H1 (cell line): Measurements from ENCODE around the gene DAND5. TPM values are rescaled to one million over a fixed set of nuclear protein-coding genes. Genes with fewer than 3 reads are reported as not detected.

ENCODE experiments used
- CTCF ChIA-PET: fragments of 300-600 bp; sonication (Branson Sonifier 250); formaldehyde crosslinking; loops from one replicate; lab custom pipeline; 2021; ENCODE audit not compliant: partially characterized antibody; lab: Charles Lee
- POLR2A ChIA-PET: fragments of 300-600 bp; sonication (Branson Sonifier 250); formaldehyde crosslinking; loops from one replicate; lab custom pipeline; 2021; ENCODE audit warnings: inconsistent platforms; ENCODE audit not compliant: partially characterized antibody; lab: Charles Lee
- DNase-seq, 2 experiments: peaks; one replicate each; pipeline versions ENCODE4 v3.0.0 to v3.0.0-alpha.2; 2010 to 2022; ENCODE audit warnings: low spot score in 2 of 2, low read depth in 1 of 2, mixed read lengths in 1 of 2
- FAIRE-seq: peaks from 2 replicates; lab custom pipeline; 2011; peaks lifted over from hg19 to GRCh38; lab: Jason Lieb, UNC
- H2AFZ ChIP-seq: 2 replicates; pipeline ENCODE4 v1.8.1; 2012; ENCODE audit warnings: low read length, inconsistent platforms
- H2AK5ac ChIP-seq: 2 replicates; pipeline ENCODE4 v1.6.1; 2013; ENCODE audit warnings: low read depth, low read length
- H2BK120ac ChIP-seq: replicated peaks from 2 replicates; pipeline ENCODE3; 2013; ENCODE audit warnings: low read depth, low read length, inconsistent platforms
- H2BK12ac ChIP-seq: 2 replicates; pipeline ENCODE4 v1.6.1; 2013; ENCODE audit warnings: low read depth, low read length
- H2BK15ac ChIP-seq: 2 replicates; pipeline ENCODE4 v1.6.1; 2013; ENCODE audit warnings: low read length
- H2BK20ac ChIP-seq: 2 replicates; pipeline ENCODE4 v1.6.1; 2013; ENCODE audit warnings: low read length
- H2BK5ac ChIP-seq: 2 replicates; pipeline ENCODE4 v1.6.1; 2013; ENCODE audit warnings: low read depth, low read length
- H3K14ac ChIP-seq: 2 replicates; pipeline ENCODE4 v1.6.1; 2013; ENCODE audit warnings: inconsistent platforms; ENCODE audit not compliant: insufficient read length
- H3K18ac ChIP-seq: 2 replicates; pipeline ENCODE4 v1.6.1; 2013; ENCODE audit warnings: low read length; ENCODE audit errors: extremely low read depth
- H3K23ac ChIP-seq: 2 replicates; pipeline ENCODE4 v1.6.1; 2013; ENCODE audit warnings: inconsistent platforms; ENCODE audit not compliant: insufficient read length
- H3K23me2 ChIP-seq: 2 replicates; pipeline ENCODE4 v1.6.1; 2013; ENCODE audit warnings: low read depth, low read length
- H3K27ac ChIP-seq: 2 replicates; pipeline ENCODE4 v1.6.1; 2011; ENCODE audit warnings: low read depth, low read length, inconsistent platforms
- H3K27me3 ChIP-seq, 4 experiments: replicated peaks in 1 of 4; 1 replicate in 1 of 4; 2 replicates in 3 of 4; pipeline versions ENCODE4 v1.6.1 to v1.8.1; 2011 to 2013; ENCODE audit warnings: low read length in 3 of 4, mild to moderate bottlenecking in 3 of 4, inconsistent platforms in 2 of 4, mixed read lengths in 2 of 4, moderate library complexity in 1 of 4; ENCODE audit not compliant: control insufficient read depth in 3 of 4, insufficient read depth in 3 of 4; ENCODE audit errors: extremely low read depth in 1 of 4
- H3K36me3 ChIP-seq, 4 experiments: 2 replicates each; pipeline versions ENCODE4 v1.6.1 to v1.8.1; 2011 to 2013; ENCODE audit warnings: mild to moderate bottlenecking in 4 of 4, low read length in 3 of 4, moderate library complexity in 2 of 4, control low read depth in 1 of 4, inconsistent platforms in 1 of 4; ENCODE audit not compliant: insufficient read depth in 4 of 4, control insufficient read depth in 2 of 4
- H3K4ac ChIP-seq: replicated peaks from 2 replicates; pipeline ENCODE3; 2013; ENCODE audit warnings: low read length, low read depth, mixed read lengths, inconsistent platforms; ENCODE audit not compliant: insufficient read length
- H3K4me1 ChIP-seq, 4 experiments: replicated peaks in 1 of 4; 1 replicate in 1 of 4; 2 replicates in 3 of 4; pipeline versions ENCODE4 v1.6.1 to v1.8.1; 2011 to 2013; ENCODE audit warnings: low read length in 3 of 4, inconsistent platforms in 2 of 4, mixed read lengths in 1 of 4; ENCODE audit not compliant: insufficient read depth in 4 of 4, control insufficient read depth in 3 of 4
- H3K4me2 ChIP-seq, 2 experiments: 2 replicates each; pipeline versions ENCODE4 v1.6.1 to v1.8.1; 2011 to 2013; ENCODE audit warnings: low read depth in 2 of 2, low read length in 2 of 2, control low read depth in 1 of 2, inconsistent platforms in 1 of 2, mild to moderate bottlenecking in 1 of 2; ENCODE audit not compliant: insufficient read depth in 1 of 2
- H3K4me3 ChIP-seq, 4 experiments: fragments of 200-600, 300-600 bp in 1 of 4; sonication (generic), shearing (Covaris generic), sonication (Bioruptor Twin) in 1 of 4; 2 replicates each; pipeline versions ENCODE4 v1.5.1 to v1.8.1; 2011 to 2016; ENCODE audit warnings: low read length in 4 of 4, low read depth in 3 of 4, control low read depth in 2 of 4, inconsistent platforms in 2 of 4, mild to moderate bottlenecking in 2 of 4, mixed read lengths in 1 of 4, moderate library complexity in 1 of 4; ENCODE audit not compliant: insufficient read depth in 2 of 4; ENCODE audit errors: extremely low read depth in 1 of 4
- H3K56ac ChIP-seq: replicated peaks from 2 replicates; pipeline ENCODE3; 2013; ENCODE audit warnings: low read depth, mild to moderate bottlenecking, mixed read lengths, low read length, inconsistent platforms; ENCODE audit not compliant: insufficient read length
- H3K79me1 ChIP-seq: 2 replicates; pipeline ENCODE4 v1.6.1; 2013; ENCODE audit warnings: low read depth, low read length, control low read depth
- H3K79me2 ChIP-seq, 2 experiments: 2 replicates each; pipeline versions ENCODE4 v1.6.1 to v1.8.1; 2012 to 2013; ENCODE audit warnings: low read length in 2 of 2, mild to moderate bottlenecking in 2 of 2, inconsistent platforms in 1 of 2; ENCODE audit not compliant: insufficient read depth in 2 of 2, control insufficient read depth in 1 of 2
- H3K9ac ChIP-seq, 4 experiments: replicated peaks in 1 of 4; 1 replicate in 1 of 4; 2 replicates in 3 of 4; pipeline versions ENCODE4 v1.6.1 to v1.8.1; 2011 to 2013; ENCODE audit warnings: low read depth in 3 of 4, low read length in 3 of 4, control low read depth in 2 of 4, mild to moderate bottlenecking in 2 of 4, moderate library complexity in 2 of 4, inconsistent platforms in 1 of 4; ENCODE audit errors: extremely low read depth in 1 of 4
- H3K9me3 ChIP-seq, 2 experiments: 2 replicates each; pipeline versions ENCODE4 v1.6.1 to v1.8.1; 2012 to 2013; ENCODE audit warnings: mild to moderate bottlenecking in 2 of 2, moderate library complexity in 2 of 2, control low read depth in 1 of 2, inconsistent platforms in 1 of 2, low read depth in 1 of 2, low read length in 1 of 2, mixed read lengths in 1 of 2; ENCODE audit not compliant: insufficient read depth in 2 of 2
- H4K20me1 ChIP-seq, 2 experiments: replicated peaks in 1 of 2; 2 replicates each; pipeline versions ENCODE3 to v1.8.1; 2011 to 2013; ENCODE audit warnings: inconsistent platforms in 2 of 2, low read length in 2 of 2, mild to moderate bottlenecking in 1 of 2; ENCODE audit not compliant: insufficient read depth in 2 of 2, control insufficient read depth in 1 of 2
- H4K5ac ChIP-seq: 2 replicates; pipeline ENCODE4 v1.6.1; 2013; ENCODE audit warnings: low read length, low read depth, mixed read lengths, inconsistent platforms; ENCODE audit not compliant: insufficient read length
- H4K8ac ChIP-seq: 2 replicates; pipeline ENCODE4 v1.8.0; 2013; ENCODE audit warnings: mild to moderate bottlenecking, moderate library complexity, low read length, inconsistent platforms; ENCODE audit not compliant: insufficient read depth; ENCODE audit errors: extremely low read depth
- H4K91ac ChIP-seq: replicated peaks from 2 replicates; pipeline ENCODE3; 2013; ENCODE audit warnings: low read length, mixed read lengths, inconsistent platforms; ENCODE audit not compliant: insufficient read length
- BRCA1 ChIP-seq: IDR thresholded peaks from 2 replicates; pipeline ENCODE4 v1.6.1; 2012; ENCODE audit warnings: low read depth, low read length, improper control_type of control experiment
- CHD2 ChIP-seq: IDR thresholded peaks from 2 replicates; pipeline ENCODE4 v1.6.1; 2012; ENCODE audit warnings: low read length, improper control_type of control experiment
- HDAC2 ChIP-seq, 2 experiments: fragments of 300-600 bp in 1 of 2; sonication (generic) in 1 of 2; IDR thresholded peaks; 2 replicates each; pipeline ENCODE4 v1.6.1; 2011 to 2012; ENCODE audit warnings: low read depth in 2 of 2, low read length in 2 of 2, mild to moderate bottlenecking in 2 of 2, moderate library complexity in 2 of 2, borderline replicate concordance in 1 of 2, inconsistent platforms in 1 of 2
- KDM4A ChIP-seq: IDR thresholded peaks from one replicate; pipeline ENCODE4 v1.7.1; 2012; ENCODE audit warnings: low read depth, mild to moderate bottlenecking, moderate library complexity, low read length, inconsistent platforms; ENCODE audit not compliant: severe bottlenecking
- MAFK ChIP-seq: IDR thresholded peaks from 2 replicates; pipeline ENCODE4 v1.6.1; 2012; ENCODE audit warnings: low read depth, mild to moderate bottlenecking, improper control_type of control experiment, low read length
- POLR2A ChIP-seq, 2 experiments: IDR thresholded peaks; 1 replicate in 1 of 2; 2 replicates in 1 of 2; pipeline ENCODE4 v1.6.1; 2011; ENCODE audit warnings: low read depth in 2 of 2, low read length in 2 of 2, mild to moderate bottlenecking in 2 of 2; ENCODE audit errors: control extremely low read depth in 1 of 2
- RAD21 ChIP-seq, 2 experiments: IDR thresholded peaks in 1 of 2; conservative IDR thresholded peaks in 1 of 2; 2 replicates each; pipeline ENCODE4 v1.6.1; 2011; ENCODE audit warnings: low read depth in 2 of 2, low read length in 2 of 2, improper control_type of control experiment in 1 of 2, inconsistent platforms in 1 of 2, mild to moderate bottlenecking in 1 of 2, moderate library complexity in 1 of 2
- RXRA ChIP-seq: IDR thresholded peaks from 2 replicates; pipeline ENCODE4 v1.6.1; 2011; ENCODE audit warnings: low read depth, mild to moderate bottlenecking, low read length, moderate library complexity; ENCODE audit not compliant: insufficient read depth
- SP4 ChIP-seq: IDR thresholded peaks from 2 replicates; pipeline ENCODE4 v1.6.1; 2012; ENCODE audit warnings: low read length, inconsistent platforms
- WGBS, 2 experiments: shearing (Covaris generic) in 1 of 2; methylation state at CpG; one replicate each; pipeline versions ENCODE4 v1.1.6 to v1.1.7; 2013 to 2015; ENCODE audit warnings: low lambda C conversion rate in 2 of 2, mixed read lengths in 2 of 2, inconsistent platforms in 1 of 2, low coverage in 1 of 2, missing lambda C conversion rate in 1 of 2; ENCODE audit not compliant: insufficient replicate concordance in 2 of 2, insufficient coverage in 1 of 2, insufficient read length in 1 of 2; ENCODE audit errors: extremely low coverage in 1 of 2, missing lambda C conversion rate in 1 of 2; 5-methylcytosine and 5-hydroxymethylcytosine counted together
- polyA plus RNA-seq, 7 experiments: library from polyadenylated mRNA; depleted of rRNA in 3 of 7; stranded (reverse) in 5 of 7; unstranded in 2 of 7; fragments of >200 nt in 5 of 7; fragments of 200-250 nt in 2 of 7; gene quantifications; 1 replicate in 5 of 7; 2 replicates in 1 of 7; 4 replicates in 1 of 7; pipeline versions ENCODE4 v1.2.1 to v1.2.3, GENCODE V29; 2011 to 2013; ENCODE audit warnings: missing spikeins in 2 of 7, mixed read lengths in 2 of 7
- total RNA-seq: library from RNA; stranded (reverse); fragmentation: NEBNext Ultra II Directional; extraction: Animal tissue kit (Norgen Biotek cat#: 25700); gene quantifications from 2 replicates; pipeline ENCODE4 v1.2.1, GENCODE V29; 2021
- TF ChIP-seq, protein P1 (sequence below): IDR thresholded peaks from 2 replicates; pipeline ENCODE4 v1.6.1; 2011; ENCODE audit warnings: low read length, improper control_type of control experiment

DAND5 gene
- total and polyA plus RNA-seq, 2 of the 8 experiments (the other 6 are each of a cell fraction or from before 2014, with no cell fraction given), result 0.14 to 0.17 TPM

DNA sequence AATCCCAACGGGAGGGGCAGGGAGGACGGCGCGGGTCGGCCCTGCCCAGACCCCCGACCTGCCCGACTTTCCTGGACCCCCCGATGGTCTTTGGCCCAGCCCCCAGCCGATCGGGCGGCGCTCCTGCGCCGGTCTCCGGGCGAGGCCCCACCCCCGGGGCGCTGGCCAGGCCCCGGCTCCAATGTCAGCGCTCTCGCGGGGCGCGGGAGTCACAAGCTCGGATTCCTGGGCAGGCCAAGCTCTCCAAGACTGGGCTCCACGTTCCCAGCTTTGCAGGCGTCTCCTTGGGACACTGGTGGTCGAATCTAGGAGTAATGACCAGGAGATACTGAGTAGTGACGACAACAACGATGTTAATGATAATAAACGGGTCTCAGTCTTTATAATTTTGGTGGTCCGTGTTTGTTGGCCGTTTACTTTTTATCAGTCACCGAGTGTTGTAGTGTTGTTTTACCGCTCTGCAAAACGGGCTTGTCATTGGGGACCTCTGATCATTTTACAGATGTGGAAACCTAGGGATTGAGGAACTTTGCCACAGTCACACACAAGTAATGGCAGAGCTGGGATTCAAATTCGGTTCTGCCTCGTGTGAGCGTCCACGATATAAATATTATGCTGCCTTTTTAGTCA lies 23.2 kb upstream of the DAND5 start:
- Histone ChIP-seq H3K79me1 (peaks cover 2% of the 10 kb centered on the region; the same call in 1 of the 2 replicates), H3K14ac (no peak overlapping the region), H3K79me2 (peaks cover 0 to 19% of the 10 kb centered on the region in 2 experiments; a peak in 2 of 4 replicates), H3K9me3 (no peaks in the 10 kb centered on the region), H2BK20ac (no peak overlapping the region), H4K20me1 (peaks cover 5% of the 10 kb centered on the region in 2 experiments), H2BK15ac (no peak overlapping the region; the same call in 1 of the 2 replicates), H2AK5ac (no peak overlapping the region; the same call in 1 of the 2 replicates), H4K5ac (peak overlapping the region; percentile 69), H3K36me3 (peaks cover 25 to 66% (median 47%) of the 10 kb centered on the region in 4 experiments), H4K8ac (peak overlapping the region; percentile 100; the same call in 1 of the 2 replicates), H3K4me1 (peaks cover 0 to 3% (median under 1%) of the 10 kb centered on the region in 4 experiments; a peak in 1 of 7 replicates), H4K91ac (no peak overlapping the region), H3K18ac (no peak overlapping the region; the same call in 1 of the 2 replicates), H3K9ac (peak overlapping the region; percentile 80 to 94 (median 88)), H3K27ac (peak overlapping the region; percentile 96), H3K23me2 (no peaks in the 10 kb centered on the region), H2BK120ac (no peak overlapping the region), H3K4me3 (peak overlapping the region; percentile 77 to 93 (median 90)), H3K23ac (no peak overlapping the region), H3K27me3 (no peaks in the 10 kb centered on the region), H2AFZ (no peak overlapping the region), H2BK5ac (peak overlapping the region; percentile 98), H2BK12ac (no peak overlapping the region), H3K4ac (no peak overlapping the region), H3K4me2 (peak overlapping the region; percentile 79 to 80), H3K56ac (peak overlapping the region; percentile 33)
- ChIA-PET POLR2A (interaction anchor here (0.6 to 4.0 kb wide), 20 partner anchors 8 to 210 kb away, joined by 3 to 43 read pairs (median 5); partner anchors contain the start of genes CALR, DNASE2, FARSA and GADD45GIP1), CTCF (interaction anchor here (0.6 to 2.2 kb wide), 4 partner anchors 19 to 148 kb away, joined by 3 to 5 read pairs (median 4); no protein-coding TSS in a partner anchor)
- WGBS, 2 experiments, result 4% methylated on average over 32 of the region's 40 CpGs; no CpG with 5 or more reads in 1 of the 2 experiments
- FAIRE-seq, result no peak
- peak; percentile 68 to 89 for DNase-seq
- TF ChIP-seq HDAC2 (IDR thresholded peaks at IDR 0.05; ENCODE audit: borderline replicate concordance in 1 of 2, low read depth in 2 of 2, low read length in 2 of 2), result peak in 1 of 2 experiments; percentile 40; a peak in 1 of 4 replicates
- TF ChIP-seq RAD21 (IDR thresholded peaks at IDR 0.05 in 1 of 2, conservative IDR thresholded peaks at IDR 0.05 in 1 of 2; ENCODE audit: low read depth in 2 of 2, low read length in 2 of 2), result no peak
- peak; percentile 50 for TF ChIP-seq KDM4A
- peak; percentile 11 to 84 for TF ChIP-seq POLR2A (IDR thresholded peaks at IDR 0.05; ENCODE audit: control extremely low read depth in 1 of 2, low read depth in 2 of 2, low read length in 2 of 2)
- no peak for TF ChIP-seq MAFK
- peak; percentile 79 for TF ChIP-seq BRCA1
- TF ChIP-seq SP4, result peak; percentile 61; the same call in 1 of the 2 replicates
- TF ChIP-seq CHD2, result peak; percentile 93
- TF ChIP-seq, protein P1, sequence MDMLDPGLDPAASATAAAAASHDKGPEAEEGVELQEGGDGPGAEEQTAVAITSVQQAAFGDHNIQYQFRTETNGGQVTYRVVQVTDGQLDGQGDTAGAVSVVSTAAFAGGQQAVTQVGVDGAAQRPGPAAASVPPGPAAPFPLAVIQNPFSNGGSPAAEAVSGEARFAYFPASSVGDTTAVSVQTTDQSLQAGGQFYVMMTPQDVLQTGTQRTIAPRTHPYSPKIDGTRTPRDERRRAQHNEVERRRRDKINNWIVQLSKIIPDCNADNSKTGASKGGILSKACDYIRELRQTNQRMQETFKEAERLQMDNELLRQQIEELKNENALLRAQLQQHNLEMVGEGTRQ, result no peak
- TF ChIP-seq RXRA, result no peak
